ENCODE data around the gene MCTP2. TPM values are rescaled to one million over a fixed set of nuclear protein-coding genes. Genes with fewer than 3 reads are reported as not detected.
A peak's percentile ranks its signal among the peaks of the same experiment; 100 is the strongest.

MCTP2 gene
- total and polyA plus RNA-seq, 2 donors, result 3.9 to 37.3 TPM

- WGBS, result 66% methylated on average over 7 of the region's 7 CpGs
- no peaks in the 10 kb centered on the region for H3K4me1 ChIP-seq (ENCODE audit: insufficient read depth)
- H3K36me3 ChIP-seq (ENCODE audit: insufficient read depth), result peaks cover 2% of the 10 kb centered on the region
- no peak for DNase-seq (ENCODE audit: extremely low spot score)
- H3K4me3 ChIP-seq (ENCODE audit: low read depth, low read length), result no peak overlapping the region
- no peak overlapping the region for H3K27ac ChIP-seq (ENCODE audit: low read depth)
These were observed 51.2 kb downstream of the MCTP2 start for GRCh38 chr15:94282269-94283250.

GRCh38 chr15:94286583-94286982 is 55.2 kb downstream of the MCTP2 start:
- H3K27ac ChIP-seq (ENCODE audit: low read depth), result no peak overlapping the region
- H3K4me1 ChIP-seq (ENCODE audit: insufficient read depth), result no peaks in the 10 kb centered on the region
- H3K36me3 ChIP-seq (ENCODE audit: insufficient read depth), result no peaks in the 10 kb centered on the region
- H3K4me3 ChIP-seq (ENCODE audit: low read depth, low read length), result no peak overlapping the region
- no peak for DNase-seq (ENCODE audit: extremely low spot score)
- 24% methylated on average over 3 of the region's 3 CpGs for WGBS

DNA sequence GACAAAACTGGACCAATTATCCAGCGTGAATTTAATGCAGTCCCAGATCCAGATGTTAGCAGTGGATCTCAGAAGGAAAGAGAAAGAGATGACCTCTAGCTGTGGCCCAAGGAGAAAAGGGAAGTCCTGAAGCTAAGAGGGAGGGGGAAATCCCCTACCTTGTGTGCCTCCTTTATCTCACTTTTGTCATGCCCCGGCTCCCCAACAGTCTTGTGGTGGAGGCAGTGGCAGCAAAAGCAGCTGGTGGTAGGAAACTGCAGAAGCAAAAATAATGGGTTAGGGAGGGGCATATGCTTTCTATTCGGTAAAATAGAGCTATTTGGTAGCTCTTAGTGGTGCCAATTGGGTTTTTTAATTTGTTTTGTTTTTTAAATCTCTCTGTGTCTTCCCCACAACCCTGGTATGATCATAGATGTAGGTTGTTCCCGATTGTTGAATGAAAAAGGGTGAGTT is 56.5 kb downstream of the MCTP2 start:
- Histone ChIP-seq H3K4me1 (ENCODE audit: insufficient read depth) (no peaks in the 10 kb centered on the region), H3K27ac (ENCODE audit: low read depth) (no peak overlapping the region), H3K36me3 (ENCODE audit: insufficient read depth) (no peaks in the 10 kb centered on the region), H3K4me3 (ENCODE audit: low read depth, low read length) (no peak overlapping the region)
- 69% methylated on average over 4 of the region's 4 CpGs for WGBS
- DNase-seq (ENCODE audit: extremely low spot score), result no peak

- H3K27ac ChIP-seq (ENCODE audit: low read depth), result no peak overlapping the region
- no peaks in the 10 kb centered on the region for H3K4me1 ChIP-seq (ENCODE audit: insufficient read depth)
- WGBS, result 95% methylated on average over 1 of the region's 1 CpG
- no peak for DNase-seq (ENCODE audit: extremely low spot score)
- no peaks in the 10 kb centered on the region for H3K36me3 ChIP-seq (ENCODE audit: insufficient read depth)
- no peak overlapping the region for H3K4me3 ChIP-seq (ENCODE audit: low read depth, low read length)
These were observed 59.4 kb downstream of the MCTP2 start for GRCh38 chr15:94290730-94291129.

DNA sequence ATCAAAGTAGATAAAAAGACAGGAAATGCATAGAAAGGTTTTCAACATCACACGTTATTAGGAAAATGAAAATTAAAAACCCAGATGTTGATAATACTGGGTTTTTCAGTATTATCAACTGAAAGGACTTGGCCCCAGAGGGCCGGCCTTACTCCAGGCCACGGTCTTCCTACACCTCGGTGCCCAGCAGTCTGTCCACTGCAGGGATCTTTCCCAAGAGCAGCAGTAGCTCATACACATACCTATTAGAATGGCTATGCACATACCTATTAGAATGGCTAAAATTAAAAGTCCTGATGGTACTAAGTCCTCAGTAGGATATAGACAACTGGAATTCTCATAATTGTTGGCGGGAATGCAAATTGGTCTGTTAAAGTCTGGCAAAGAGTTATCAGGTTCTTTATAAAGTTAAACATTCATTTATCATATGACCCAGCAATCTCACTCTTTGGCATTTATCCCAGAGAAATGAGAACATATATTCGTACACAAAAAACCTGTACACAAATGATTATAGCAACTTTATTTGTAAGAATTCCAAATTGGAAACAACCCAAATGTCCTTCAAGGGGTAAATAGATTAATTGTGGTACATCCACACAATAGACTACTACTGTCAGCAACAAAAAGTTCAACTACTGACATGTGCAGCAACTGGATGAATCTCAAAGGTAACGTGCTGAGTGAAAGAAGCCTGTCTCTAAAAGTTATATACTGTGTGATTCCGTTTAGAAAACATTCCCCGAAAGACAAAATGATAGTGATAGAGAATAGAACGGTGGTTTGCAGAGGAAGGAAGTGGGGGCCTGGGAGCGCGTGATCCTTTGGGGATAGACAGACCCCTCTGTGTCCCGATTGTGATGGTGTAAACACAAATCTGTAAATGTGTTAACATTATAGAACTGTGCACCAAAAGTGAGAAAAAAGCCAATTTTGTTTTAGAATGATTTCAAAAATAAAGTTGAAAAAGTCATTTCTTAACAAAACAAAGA is 62.3 kb downstream of the MCTP2 start:
- Histone ChIP-seq H3K4me3 (ENCODE audit: low read depth, low read length) (no peak overlapping the region), H3K36me3 (ENCODE audit: insufficient read depth) (no peaks in the 10 kb centered on the region), H3K4me1 (ENCODE audit: insufficient read depth) (no peaks in the 10 kb centered on the region), H3K27ac (ENCODE audit: low read depth) (no peak overlapping the region)
- DNase-seq (ENCODE audit: extremely low spot score), result no peak
- WGBS, result 47% methylated on average over 13 of the region's 13 CpGs

DNA sequence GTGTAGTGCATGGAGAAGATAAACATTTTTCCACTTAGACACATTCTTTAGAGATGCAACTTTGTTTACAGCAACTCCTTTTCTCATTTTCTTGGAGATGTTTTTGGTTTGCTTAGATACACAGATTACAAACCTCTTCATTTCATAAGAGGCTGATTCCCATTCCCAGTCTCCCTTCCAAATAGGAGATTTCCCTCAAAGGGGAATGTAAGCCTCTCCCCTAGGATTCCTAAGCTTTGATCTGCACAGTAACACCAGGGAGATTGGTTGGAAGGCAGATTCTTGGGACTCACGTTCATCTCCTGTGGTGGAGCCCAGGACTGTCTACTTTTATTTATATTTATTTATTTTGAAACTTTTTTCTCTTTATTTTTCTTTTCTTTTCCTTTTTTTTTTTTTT is 63.2 kb downstream of the MCTP2 start:
- H3K4me1 ChIP-seq (ENCODE audit: insufficient read depth), result no peaks in the 10 kb centered on the region
- WGBS, result 26% methylated on average over 1 of the region's 1 CpG
- DNase-seq (ENCODE audit: extremely low spot score), result no peak
- no peak overlapping the region for H3K4me3 ChIP-seq (ENCODE audit: low read depth, low read length)
- H3K36me3 ChIP-seq (ENCODE audit: insufficient read depth), result no peaks in the 10 kb centered on the region
- no peak overlapping the region for H3K27ac ChIP-seq (ENCODE audit: low read depth)

DNA sequence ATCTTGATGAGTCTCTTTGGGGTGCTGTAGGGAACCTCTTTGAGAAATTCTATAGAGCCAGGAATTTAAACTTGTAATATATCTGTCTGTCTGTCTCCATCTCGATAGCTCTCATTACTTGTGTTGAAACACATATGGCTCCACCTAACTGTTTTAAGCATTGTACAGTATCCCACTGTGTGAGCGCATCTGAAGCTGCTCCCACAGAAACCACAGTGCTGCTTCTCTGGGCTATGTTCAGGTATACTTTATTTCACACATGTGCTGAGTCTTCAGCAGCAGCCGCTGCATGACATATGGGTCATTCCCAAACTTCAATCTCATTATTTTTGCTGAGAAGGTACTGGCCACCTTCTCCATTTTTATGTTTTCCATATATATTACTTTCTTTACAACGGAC is 63.9 kb downstream of the MCTP2 start:
- no peak for DNase-seq (ENCODE audit: extremely low spot score)
- no peaks in the 10 kb centered on the region for H3K4me1 ChIP-seq (ENCODE audit: insufficient read depth)
- H3K4me3 ChIP-seq (ENCODE audit: low read depth, low read length), result no peak overlapping the region
- no peak overlapping the region for H3K27ac ChIP-seq (ENCODE audit: low read depth)
- H3K36me3 ChIP-seq (ENCODE audit: insufficient read depth), result no peaks in the 10 kb centered on the region
- WGBS, result 91% methylated on average over 4 of the region's 4 CpGs

DNA sequence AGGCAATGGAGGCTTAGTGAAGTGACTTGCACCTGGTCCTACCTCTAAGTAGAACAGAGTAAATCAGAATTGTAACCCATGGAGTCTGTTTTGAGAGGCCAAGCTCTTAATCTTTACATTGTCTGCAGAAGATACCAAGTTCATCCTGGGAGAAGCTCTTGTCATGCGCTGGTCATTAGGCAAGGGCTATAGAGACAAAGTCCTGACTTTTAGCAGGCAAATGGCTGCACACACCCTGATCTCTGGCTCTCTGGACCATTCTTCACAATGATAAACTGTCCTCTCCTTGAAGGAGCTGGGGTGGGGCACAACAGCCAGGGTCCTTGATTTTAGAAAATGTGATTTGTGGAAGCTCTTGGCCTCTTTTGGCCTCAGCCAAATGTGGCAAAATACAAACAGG is 65.4 kb downstream of the MCTP2 start:
- Histone ChIP-seq H3K27ac (ENCODE audit: low read depth) (no peak overlapping the region), H3K36me3 (ENCODE audit: insufficient read depth) (no peaks in the 10 kb centered on the region), H3K4me3 (ENCODE audit: low read depth, low read length) (no peak overlapping the region), H3K4me1 (ENCODE audit: insufficient read depth) (no peaks in the 10 kb centered on the region)
- 98% methylated on average over 1 of the region's 1 CpG for WGBS
- no peak for DNase-seq (ENCODE audit: extremely low spot score)

DNA sequence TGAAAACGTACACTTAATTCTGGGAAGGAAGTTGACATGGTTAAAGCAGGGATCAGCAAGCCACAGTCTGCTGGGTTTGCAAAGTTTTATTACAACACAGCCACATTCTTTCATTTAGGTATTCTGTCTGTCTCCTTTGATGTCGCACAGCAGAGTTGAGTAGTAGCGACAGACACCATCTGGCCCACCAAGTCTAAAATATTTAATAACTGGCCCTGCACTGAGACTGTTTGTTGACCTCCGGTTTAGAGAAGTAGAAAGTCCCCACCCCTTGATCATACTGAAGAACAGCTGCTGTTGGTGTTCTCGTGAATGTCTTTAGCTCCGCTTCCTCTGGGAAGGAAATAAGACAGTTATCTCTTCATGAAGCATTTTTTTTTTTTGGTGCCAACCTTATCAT is 66.2 kb downstream of the MCTP2 start:
- peak overlapping the region; percentile 32 for H3K27ac ChIP-seq (ENCODE audit: low read depth)
- WGBS, result 42% methylated on average over 6 of the region's 6 CpGs
- no peaks in the 10 kb centered on the region for H3K4me1 ChIP-seq (ENCODE audit: insufficient read depth)
- H3K36me3 ChIP-seq (ENCODE audit: insufficient read depth), result no peaks in the 10 kb centered on the region
- no peak overlapping the region for H3K4me3 ChIP-seq (ENCODE audit: low read depth, low read length)
- no peak for DNase-seq (ENCODE audit: extremely low spot score)

DNA sequence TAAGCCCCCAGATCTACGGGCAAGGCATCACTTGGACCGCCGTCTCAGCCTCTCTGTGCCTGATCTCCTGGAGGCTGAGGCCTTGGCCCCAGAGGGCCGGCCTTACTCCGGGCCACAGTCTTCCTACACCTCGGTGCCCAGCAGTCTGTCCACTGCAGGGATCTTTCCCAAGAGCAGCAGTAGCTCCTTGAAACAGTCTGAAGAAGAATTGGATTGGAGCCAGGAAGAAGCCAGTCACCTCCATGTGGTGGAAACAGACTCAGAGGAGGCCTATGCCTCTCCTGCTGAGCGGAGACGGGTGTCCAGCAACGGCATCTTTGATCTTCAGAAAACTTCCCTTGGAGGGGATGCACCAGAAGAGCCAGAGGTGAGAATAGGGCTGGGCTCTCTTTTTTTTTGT is 67.0 kb downstream of the MCTP2 start:
- 92% methylated on average over 9 of the region's 9 CpGs for whole genome bisulfite sequencing
- Histone ChIP-seq H3K36me3 (ENCODE audit: insufficient read depth) (no peaks in the 10 kb centered on the region), H3K4me1 (ENCODE audit: insufficient read depth) (no peaks in the 10 kb centered on the region), H3K27ac (ENCODE audit: low read depth) (no peak overlapping the region), H3K4me3 (ENCODE audit: low read depth, low read length) (no peak overlapping the region)
- no peak for DNase-seq (ENCODE audit: extremely low spot score)

DNA sequence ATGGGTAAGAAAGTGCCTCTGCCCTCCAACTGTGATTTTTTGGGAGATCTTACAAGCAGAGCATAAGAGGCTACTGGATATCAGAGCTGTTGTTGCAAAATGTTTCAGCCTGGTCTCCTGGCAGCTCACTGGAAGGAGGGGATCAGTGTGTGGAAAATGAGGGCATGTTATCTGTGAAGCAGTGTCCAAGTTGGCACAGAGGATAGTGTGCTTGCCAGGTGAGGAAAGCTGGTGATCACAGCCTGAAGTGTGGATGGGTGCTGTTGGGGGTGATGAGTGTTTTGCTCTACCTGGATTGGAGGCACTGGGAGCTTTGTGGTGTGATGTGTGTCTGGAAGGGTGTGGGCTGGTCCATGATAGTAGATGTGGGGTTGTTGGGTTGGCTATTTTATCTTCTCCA is 69.3 kb downstream of the MCTP2 start:
- no peak for DNase-seq (ENCODE audit: extremely low spot score)
- H3K4me3 ChIP-seq (ENCODE audit: low read depth, low read length), result no peak overlapping the region
- H3K4me1 ChIP-seq (ENCODE audit: insufficient read depth), result no peaks in the 10 kb centered on the region
- no peaks in the 10 kb centered on the region for H3K36me3 ChIP-seq (ENCODE audit: insufficient read depth)
- H3K27ac ChIP-seq (ENCODE audit: low read depth), result no peak overlapping the region

- Histone ChIP-seq H3K36me3 (ENCODE audit: insufficient read depth) (no peaks in the 10 kb centered on the region), H3K4me3 (ENCODE audit: low read depth, low read length) (no peak overlapping the region), H3K4me1 (ENCODE audit: insufficient read depth) (no peaks in the 10 kb centered on the region), H3K27ac (ENCODE audit: low read depth) (no peak overlapping the region)
- 89% methylated on average over 4 of the region's 4 CpGs for WGBS
- no peak for DNase-seq (ENCODE audit: extremely low spot score)
These were observed 73.8 kb downstream of the MCTP2 start for GRCh38 chr15:94305133-94305532.

GRCh38 chr15:94306700-94307650 is 75.6 kb downstream of the MCTP2 start:
- Histone ChIP-seq H3K4me1 (ENCODE audit: insufficient read depth) (no peaks in the 10 kb centered on the region), H3K27ac (ENCODE audit: low read depth) (no peak overlapping the region), H3K36me3 (ENCODE audit: insufficient read depth) (no peaks in the 10 kb centered on the region), H3K4me3 (ENCODE audit: low read depth, low read length) (no peak overlapping the region)
- no peak for DNase-seq (ENCODE audit: extremely low spot score)
- 83% methylated on average over 13 of the region's 13 CpGs for WGBS
